IMR-90 (cell line): ENCODE measurements around the gene AP3D1.

Experiments
- CHD1 ChIP-seq: IDR thresholded peaks from 2 replicates; pipeline ENCODE4 v1.6.1; 2012; ENCODE audit warnings: low read depth, low read length, improper control_type of control experiment
- CTCF ChIP-seq: conservative IDR thresholded peaks from 2 replicates; pipeline ENCODE4 v1.5.1; 2012; ENCODE audit warnings: mild to moderate bottlenecking, low read depth, low read length, improper control_type of control experiment
- ELK1 ChIP-seq: fragments of 150-350 bp; IDR thresholded peaks from 2 replicates; pipeline ENCODE4 v1.6.1; 2016; ENCODE audit warnings: low read depth, mild to moderate bottlenecking, low read length, moderate library complexity, borderline replicate concordance
- FOS ChIP-seq: fragments of 150-350 bp; IDR thresholded peaks from 2 replicates; pipeline ENCODE4 v1.6.1; 2016; ENCODE audit warnings: low read depth, low read length
- MAFK ChIP-seq: IDR thresholded peaks from 2 replicates; pipeline ENCODE4 v1.6.1; 2012; ENCODE audit warnings: low read depth, low read length, improper control_type of control experiment
- MXI1 ChIP-seq: IDR thresholded peaks from 2 replicates; pipeline ENCODE4 v1.6.1; 2012; ENCODE audit warnings: low read depth, mild to moderate bottlenecking, low read length, moderate library complexity, borderline replicate concordance
- NFE2L2 ChIP-seq: fragments of 150-350 bp; IDR thresholded peaks from 2 replicates; pipeline ENCODE4 v1.6.1; 2016; ENCODE audit warnings: low read depth, mild to moderate bottlenecking, low read length
- POLR2A ChIP-seq: IDR thresholded peaks from 2 replicates; pipeline ENCODE4 v1.6.1; 2012; ENCODE audit warnings: mild to moderate bottlenecking, low read depth, low read length
- RAD21 ChIP-seq: IDR thresholded peaks from 2 replicates; pipeline ENCODE4 v1.6.1; 2012; ENCODE audit warnings: low read length, improper control_type of control experiment
- USF2 ChIP-seq: fragments of 150-350 bp; IDR thresholded peaks from 2 replicates; pipeline ENCODE4 v1.6.1; 2017; ENCODE audit warnings: mild to moderate bottlenecking, antibody characterized with exemption, low read length, low read depth

GRCh38 chr19:2110822-2111221 is 40.5 kb downstream of the AP3D1 start:
- TF ChIP-seq RAD21 (no peak), CTCF (no peak), FOS (no peak), MAFK (no peak), NFE2L2 (no peak), USF2 (no peak), ELK1 (no peak), CHD1 (no peak), MXI1 (no peak), POLR2A (no peak)
